ENCODE data around the gene NT5C. TPM values are rescaled to one million over a fixed set of nuclear protein-coding genes. Genes with fewer than 3 reads are reported as not detected.
A peak's percentile ranks its signal among the peaks of the same experiment; 100 is the strongest.
"Not testable (repeated sequence)": the region's sequence is repeated elsewhere in the genome, so short reads cannot be mapped to it uniquely, and the experiment has no call there.

The NT5C gene
- total RNA-seq, 1 experiment from 2014 or later: 91.8 TPM

DNA sequence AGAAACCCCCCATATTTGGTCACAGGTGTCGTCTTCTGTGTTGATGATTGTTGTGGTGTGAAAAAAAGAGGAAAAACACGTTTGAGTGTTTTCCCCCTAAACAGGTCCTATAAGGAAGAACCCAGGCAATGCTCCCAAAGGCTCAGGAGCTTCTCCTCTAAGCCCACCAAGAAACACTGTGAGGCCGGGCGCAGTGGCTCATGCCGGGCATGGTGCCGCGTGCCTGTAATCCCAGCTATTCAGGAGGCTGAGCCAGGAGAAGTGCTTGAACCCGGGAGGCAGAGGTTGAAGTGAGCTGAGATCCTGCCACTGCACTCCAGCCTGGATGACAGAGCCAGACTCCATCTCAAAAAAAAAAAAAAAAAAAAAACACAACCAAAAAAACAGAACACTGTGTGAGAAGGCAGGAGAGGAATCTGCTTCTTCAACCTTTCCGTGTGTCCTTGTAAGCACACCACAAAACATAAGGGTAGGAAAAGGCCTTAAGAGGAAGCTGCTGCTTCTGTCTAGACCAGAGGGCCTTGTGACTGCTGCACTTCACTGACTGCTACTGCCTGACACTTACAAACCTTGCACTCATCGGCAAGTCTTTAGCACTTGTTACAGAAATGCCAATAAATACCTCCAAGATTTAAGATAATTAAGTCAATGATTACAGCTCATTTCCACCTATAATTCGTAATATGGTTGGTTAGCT lies 13.4 kb upstream of the NT5C start:
- DNase-seq (ENCODE audit: low read depth): no peak

DNA sequence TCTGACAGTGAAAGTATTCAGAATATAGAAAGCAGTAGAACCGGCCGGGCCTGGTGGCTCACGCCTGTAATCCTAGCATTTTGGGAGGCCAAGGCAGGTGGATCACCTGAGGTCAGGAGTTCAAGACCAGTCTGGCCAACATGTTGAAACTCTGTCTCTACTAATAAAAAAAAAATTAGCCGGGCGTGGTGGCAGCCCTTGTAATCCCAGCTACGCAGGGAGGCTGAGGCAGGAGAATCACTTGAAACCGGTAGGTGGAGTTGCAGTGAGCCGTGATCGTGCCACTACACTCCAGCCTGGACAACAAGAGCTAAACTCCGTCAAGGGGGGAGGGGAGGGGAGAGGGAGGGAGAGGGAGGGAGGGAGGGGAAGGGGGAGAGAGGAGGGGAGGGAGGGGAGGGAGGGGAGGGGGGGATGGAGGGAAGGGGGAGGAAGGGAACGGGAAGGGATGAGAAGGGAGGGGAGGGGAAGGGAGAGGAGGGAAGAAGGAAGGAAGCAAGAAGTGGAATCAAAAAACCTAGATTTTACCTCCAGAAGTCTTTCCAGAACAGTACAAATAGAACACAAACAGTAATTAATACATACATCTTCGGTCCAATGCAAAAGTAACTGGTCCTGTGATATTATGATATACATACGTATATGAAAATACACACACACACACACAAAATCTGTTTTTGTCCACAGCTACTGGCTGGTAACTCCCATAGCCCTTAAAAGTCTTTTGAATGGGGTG lies 10.9 kb upstream of the NT5C start:
- DNase-seq (ENCODE audit: low read depth): no peak

GRCh38 chr17:75138519-75138918 lies 7.0 kb upstream of the NT5C start:
- no peak for DNase-seq (ENCODE audit: low read depth)

DNA sequence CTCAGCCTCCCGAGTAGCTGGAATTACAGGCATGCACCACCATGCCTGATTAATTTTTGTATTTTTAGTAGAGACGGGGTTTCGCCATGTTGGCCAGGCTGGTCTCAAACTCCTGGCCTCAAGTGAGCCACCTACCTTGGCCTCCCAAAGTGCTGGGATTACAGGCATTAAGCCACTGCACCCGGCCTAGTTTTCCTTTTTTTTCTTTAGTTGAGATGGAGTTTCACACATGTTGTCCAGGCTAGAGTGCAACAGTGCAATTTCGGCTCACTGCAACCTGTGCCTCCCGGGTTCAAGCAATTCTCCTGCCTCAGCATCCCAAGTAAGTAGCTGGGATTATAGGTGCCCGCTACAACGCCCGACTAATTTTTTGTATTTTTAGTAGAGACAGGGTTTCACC lies 6.2 kb upstream of the NT5C start:
- not testable (repeated sequence) for DNase-seq (ENCODE audit: low read depth)

GRCh38 chr17:75135946-75136345 lies 4.4 kb upstream of the NT5C start:
- DNase-seq (ENCODE audit: low read depth): no peak

DNA sequence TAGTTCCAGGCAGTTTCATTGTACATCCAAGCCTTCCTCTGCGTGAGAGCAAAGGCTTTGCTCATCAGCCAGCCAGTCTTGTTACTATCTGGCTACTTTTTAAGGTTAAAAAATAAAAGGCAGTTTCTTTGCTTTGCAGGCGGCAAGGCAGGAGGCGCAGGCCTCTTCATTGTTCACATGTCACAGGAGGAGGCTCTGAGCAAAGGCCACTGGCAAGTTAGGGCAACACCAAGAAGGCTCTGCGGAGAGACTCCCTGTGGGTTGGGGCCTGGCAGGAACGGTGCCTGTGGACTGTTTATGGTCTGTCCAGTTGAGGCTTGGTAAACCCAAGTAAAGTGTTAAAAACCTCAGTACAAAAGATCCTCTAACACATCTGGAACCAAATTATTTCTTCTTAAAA lies 3.9 kb upstream of the NT5C start:
- no peak for DNase-seq (ENCODE audit: low read depth)

GRCh38 chr17:75133607-75134347 lies 2.2 kb upstream of the NT5C start:
- DNase-seq (ENCODE audit: low read depth): not testable (repeated sequence)

GRCh38 chr17:75133001-75133400 lies 1.5 kb upstream of the NT5C start:
- DNase-seq (ENCODE audit: low read depth): no peak

GRCh38 chr17:75132018-75133000 lies 767 bp upstream of the NT5C start:
- DNase-seq (ENCODE audit: low read depth): not testable (repeated sequence)

GRCh38 chr17:75130632-75131277 lies 787 bp downstream of the NT5C start:
- DNase-seq (ENCODE audit: low read depth): peak; percentile 75

- DNase-seq (ENCODE audit: low read depth): no peak
These were observed 1.4 kb downstream of the NT5C start for GRCh38 chr17:75130059-75130631.

DNA sequence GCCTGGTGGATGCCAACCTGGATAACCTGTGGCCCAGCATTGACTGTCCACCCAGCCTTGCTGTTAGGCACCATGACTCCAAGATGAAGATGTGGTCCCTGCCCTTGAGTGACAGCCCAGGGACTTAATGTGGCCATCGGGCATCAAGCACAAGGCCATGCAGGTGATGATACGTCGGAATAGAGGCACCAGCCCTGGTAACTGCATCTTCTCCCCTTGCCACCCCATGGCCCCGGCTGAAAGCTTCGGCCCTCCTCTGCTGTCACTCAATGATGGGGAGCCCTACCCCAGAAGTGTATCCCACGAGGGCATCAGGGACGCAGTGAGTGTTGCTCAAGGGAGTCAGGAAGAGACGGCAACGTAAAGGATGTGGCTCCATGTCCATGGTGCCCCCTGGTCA lies 2.0 kb downstream of the NT5C start:
- no peak for DNase-seq (ENCODE audit: low read depth)

GRCh38 chr17:75128694-75129505 lies 2.6 kb downstream of the NT5C start:
- no peak for DNase-seq (ENCODE audit: low read depth)

DNA sequence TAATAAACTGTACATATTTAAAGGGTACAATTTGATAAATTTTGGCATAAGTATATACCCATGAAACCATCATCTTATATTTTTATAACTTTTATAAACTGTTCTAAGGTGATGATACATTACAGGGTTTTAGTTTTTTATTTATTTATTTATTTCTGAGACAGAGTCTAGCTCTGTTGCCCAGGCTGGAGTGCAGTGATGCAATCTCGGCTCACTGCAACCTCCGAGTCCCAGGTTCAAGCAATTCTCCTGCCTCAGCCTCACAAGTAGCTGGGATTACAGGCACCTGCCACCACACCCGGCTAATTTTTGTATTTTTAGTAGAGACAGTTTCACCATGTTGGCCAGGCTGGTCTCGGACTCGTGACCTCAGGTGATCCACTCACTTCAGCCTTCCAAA lies 3.6 kb downstream of the NT5C start:
- not testable (repeated sequence) for DNase-seq (ENCODE audit: low read depth)

DNA sequence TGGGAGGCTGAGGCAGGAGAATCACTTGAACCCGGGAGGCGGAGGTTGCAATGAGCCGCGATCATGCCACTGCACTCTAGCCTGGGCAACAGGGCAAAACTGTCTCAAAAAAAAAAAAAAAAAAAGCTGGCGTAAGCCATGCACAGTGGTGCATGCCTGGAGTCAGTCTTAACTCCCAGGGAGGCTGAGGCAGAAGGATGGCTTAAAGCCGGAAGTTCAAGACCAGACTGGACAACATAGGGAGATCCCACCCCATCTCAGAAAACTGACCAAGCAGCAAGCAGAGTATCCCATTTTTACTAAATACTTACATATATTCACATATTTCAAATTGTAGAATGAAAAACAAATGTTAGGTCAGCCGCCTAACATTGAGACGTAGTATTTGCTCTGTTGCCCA lies 4.6 kb downstream of the NT5C start:
- no peak for DNase-seq (ENCODE audit: low read depth)

DNA sequence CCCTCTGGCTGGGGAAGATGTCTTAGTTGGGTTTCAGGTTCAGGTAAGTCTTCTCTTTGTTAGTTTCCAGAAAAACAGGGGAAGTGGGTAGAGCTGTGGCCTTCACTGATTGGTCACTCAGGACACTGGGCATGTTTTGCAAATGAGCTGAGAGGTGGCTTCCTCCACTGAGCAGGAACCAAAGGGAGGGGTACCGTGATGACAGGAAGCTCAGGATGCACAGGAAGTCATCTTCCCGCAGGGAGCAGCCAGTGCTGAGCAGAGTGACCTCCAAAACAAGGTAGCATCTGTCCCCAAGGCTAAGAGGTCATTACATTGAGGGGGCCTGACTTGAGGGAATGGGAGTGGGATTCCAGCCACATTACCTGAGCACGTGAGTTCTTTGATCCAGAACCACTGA lies 5.6 kb downstream of the NT5C start:
- no peak for DNase-seq (ENCODE audit: low read depth)

- peak; percentile 31 for DNase-seq (ENCODE audit: low read depth)
These were observed 6.8 kb downstream of the NT5C start for GRCh38 chr17:75124819-75125162.

DNA sequence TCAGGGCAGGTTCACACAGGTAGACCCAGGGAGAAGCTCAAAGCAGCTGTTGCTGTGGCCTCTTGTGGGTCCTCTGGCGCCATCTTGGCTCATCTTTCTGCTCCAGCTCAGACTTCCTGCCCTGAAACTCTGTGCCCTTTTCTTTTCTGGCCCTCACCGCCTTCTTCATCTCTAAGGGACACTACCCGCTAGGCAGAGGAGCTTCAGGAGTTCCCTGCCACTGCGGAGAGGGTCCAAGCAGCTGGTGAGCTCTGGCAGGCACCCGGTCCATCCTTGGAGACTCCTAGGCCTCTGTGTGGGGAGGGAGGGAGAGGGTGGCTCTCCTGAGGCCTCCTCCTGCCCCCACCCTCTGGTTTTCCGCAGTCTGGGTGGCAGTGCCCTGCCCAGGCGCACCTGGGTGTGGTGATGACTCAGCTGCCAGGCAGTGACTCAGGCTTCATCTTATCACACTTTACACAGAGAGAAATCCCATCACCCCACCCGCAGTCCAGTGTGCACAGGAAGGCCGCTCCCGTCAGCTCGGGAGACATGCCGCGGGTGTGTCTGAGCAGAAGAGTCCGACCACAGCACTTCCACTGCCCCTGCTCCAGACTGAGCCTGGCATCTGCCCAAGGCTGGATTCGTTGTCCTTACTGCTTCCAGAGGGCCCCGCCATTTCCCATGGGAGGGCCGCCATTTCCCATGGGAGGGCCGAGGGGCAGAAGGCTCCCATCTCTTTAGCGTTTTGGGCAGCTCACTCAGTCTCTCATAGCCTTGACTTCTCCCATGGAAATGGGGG lies 7.3 kb downstream of the NT5C start:
- peak; percentile 98 for DNase-seq (ENCODE audit: low read depth)

DNA sequence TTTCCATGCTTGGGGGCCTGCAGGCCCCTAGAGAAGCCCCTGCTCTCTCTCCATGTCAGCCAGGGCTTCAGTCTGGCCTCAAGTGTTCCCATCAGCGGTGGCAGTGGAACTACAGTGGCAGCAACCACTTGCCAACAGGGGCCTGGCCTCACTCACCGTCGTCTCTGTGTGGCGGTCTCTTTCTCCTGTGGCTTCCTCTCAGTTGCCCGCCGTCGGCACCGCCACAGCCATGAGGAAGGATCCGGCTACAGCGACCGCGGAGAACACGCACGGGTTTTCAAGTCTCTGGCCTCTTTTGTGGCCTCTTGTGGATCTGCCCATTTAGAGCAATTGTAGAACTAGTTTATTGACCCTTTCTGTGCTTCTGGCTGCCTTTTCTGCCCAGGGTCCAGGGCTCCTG lies 13.2 kb downstream of the NT5C start:
- DNase-seq (ENCODE audit: low read depth): no peak

Measured in Daoy (cell line).